Keratinocyte (primary cell): Measurements from ENCODE around the gene CNTNAP2.
"Not testable (repeated sequence)": the region's sequence is repeated elsewhere in the genome, so short reads cannot be mapped to it uniquely, and the experiment has no call there.

Source experiments
- EZH2 ChIP-seq: IDR thresholded peaks from one replicate; pipeline ENCODE4 v1.6.1; 2012; ENCODE audit warnings: inconsistent platforms, mild to moderate bottlenecking, low read length, moderate library complexity
- TF ChIP-seq, protein P1 (sequence below), 3 experiments: IDR thresholded peaks in 1 of 3; conservative IDR thresholded peaks in 1 of 3; optimal IDR thresholded peaks in 1 of 3; 2 replicates in 2 of 3; 3 replicates in 1 of 3; pipeline versions ENCODE3 to v1.5.1; 2011; ENCODE audit warnings: low read length in 3 of 3, mild to moderate bottlenecking in 3 of 3, moderate library complexity in 2 of 3, control low read depth in 1 of 3, inconsistent platforms in 1 of 3; ENCODE audit not compliant: insufficient read depth in 2 of 3; ENCODE audit errors: extremely low read depth in 1 of 3

DNA sequence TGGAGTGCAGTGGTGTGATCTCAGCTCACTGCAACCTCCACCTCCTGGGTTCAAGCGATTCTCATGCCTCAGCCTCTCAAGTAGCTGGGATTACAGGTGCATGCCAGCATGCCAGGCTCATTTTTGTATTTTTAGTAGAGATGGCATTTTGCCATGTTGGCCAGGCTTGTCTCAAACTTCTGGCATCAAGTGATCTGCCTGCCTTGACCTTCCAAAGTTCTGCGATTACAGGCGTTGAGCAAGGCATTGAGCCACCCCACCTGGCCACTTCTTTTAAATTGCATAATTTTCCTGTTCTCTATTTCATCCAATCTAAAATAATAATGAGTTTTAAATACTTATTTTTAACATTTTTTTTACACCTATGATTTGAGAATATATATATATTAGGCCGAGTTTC lies 1961.5 kb downstream of the CNTNAP2 start:
- TF ChIP-seq, protein P1, sequence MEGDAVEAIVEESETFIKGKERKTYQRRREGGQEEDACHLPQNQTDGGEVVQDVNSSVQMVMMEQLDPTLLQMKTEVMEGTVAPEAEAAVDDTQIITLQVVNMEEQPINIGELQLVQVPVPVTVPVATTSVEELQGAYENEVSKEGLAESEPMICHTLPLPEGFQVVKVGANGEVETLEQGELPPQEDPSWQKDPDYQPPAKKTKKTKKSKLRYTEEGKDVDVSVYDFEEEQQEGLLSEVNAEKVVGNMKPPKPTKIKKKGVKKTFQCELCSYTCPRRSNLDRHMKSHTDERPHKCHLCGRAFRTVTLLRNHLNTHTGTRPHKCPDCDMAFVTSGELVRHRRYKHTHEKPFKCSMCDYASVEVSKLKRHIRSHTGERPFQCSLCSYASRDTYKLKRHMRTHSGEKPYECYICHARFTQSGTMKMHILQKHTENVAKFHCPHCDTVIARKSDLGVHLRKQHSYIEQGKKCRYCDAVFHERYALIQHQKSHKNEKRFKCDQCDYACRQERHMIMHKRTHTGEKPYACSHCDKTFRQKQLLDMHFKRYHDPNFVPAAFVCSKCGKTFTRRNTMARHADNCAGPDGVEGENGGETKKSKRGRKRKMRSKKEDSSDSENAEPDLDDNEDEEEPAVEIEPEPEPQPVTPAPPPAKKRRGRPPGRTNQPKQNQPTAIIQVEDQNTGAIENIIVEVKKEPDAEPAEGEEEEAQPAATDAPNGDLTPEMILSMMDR (optimal IDR thresholded peaks at IDR 0.05 in 1 of 3, IDR thresholded peaks at IDR 0.05 in 1 of 3, conservative IDR thresholded peaks at IDR 0.05 in 1 of 3; ENCODE audit: extremely low read depth in 1 of 3, insufficient read depth in 2 of 3, low read length in 3 of 3), result not testable (repeated sequence)
- TF ChIP-seq EZH2, result not testable (repeated sequence)
